HG02884 (cell line): ENCODE results near the gene TBC1D22B.

ENCODE experiments used
- ATAC-seq: cut with Tn5 transposase; IDR thresholded peaks from one replicate; pipeline ENCODE4 v1.9.1; 2021; ENCODE audit warnings: mild to moderate bottlenecking, moderate library complexity; ENCODE audit not compliant: unreplicated experiment

TBC1D22B gene

GRCh38 chr6:37347177-37347576, 89.6 kb downstream of the TBC1D22B start:
- ATAC-seq, result no peak

GRCh38 chr6:37347670-37348111, 90.1 kb downstream of the TBC1D22B start:
- no peak for ATAC-seq

- no peak for ATAC-seq
Measured at GRCh38 chr6:37351027-37351426, 93.5 kb downstream of the TBC1D22B start.

- ATAC-seq, result no peak
Measured at GRCh38 chr6:37352384-37352783, 94.8 kb downstream of the TBC1D22B start.

- ATAC-seq, result peak; percentile 85
Measured at GRCh38 chr6:37353761-37354525, 96.4 kb downstream of the TBC1D22B start, which contains the start of gene RNF8. RNF8 (plus strand) TSS chr6:37353983; CDS start chr6:37354165, 182 bp downstream.

GRCh38 chr6:37354526-37355384, 97.2 kb downstream of the TBC1D22B start:
- ATAC-seq, result no peak

GRCh38 chr6:37357288-37357687, 99.7 kb downstream of the TBC1D22B start:
- ATAC-seq, result no peak

- ATAC-seq, result no peak
Measured at GRCh38 chr6:37357860-37358259, 100.3 kb downstream of the TBC1D22B start.

GRCh38 chr6:37359039-37359438, 101.5 kb downstream of the TBC1D22B start:
- ATAC-seq, result no peak

GRCh38 chr6:37362101-37362828, 104.7 kb downstream of the TBC1D22B start:
- no peak for ATAC-seq

- ATAC-seq, result no peak
Measured at GRCh38 chr6:37365791-37366190, 108.2 kb downstream of the TBC1D22B start.

GRCh38 chr6:37366910-37367309, 109.3 kb downstream of the TBC1D22B start:
- no peak for ATAC-seq

- ATAC-seq, result no peak
Measured at GRCh38 chr6:37368961-37369320, 111.4 kb downstream of the TBC1D22B start.

GRCh38 chr6:37369321-37370201, 112.0 kb downstream of the TBC1D22B start:
- no peak for ATAC-seq

GRCh38 chr6:37371154-37372083, 113.8 kb downstream of the TBC1D22B start:
- no peak for ATAC-seq

- no peak for ATAC-seq
Measured at GRCh38 chr6:37372116-37372515, 114.5 kb downstream of the TBC1D22B start.

- no peak for ATAC-seq
Measured at GRCh38 chr6:37373822-37374471, 116.4 kb downstream of the TBC1D22B start.

GRCh38 chr6:37375376-37375775, 117.8 kb downstream of the TBC1D22B start:
- ATAC-seq, result no peak
